Glutamatergic neuron (in vitro differentiated cells): ENCODE results near the gene RPAP2. TPM values are rescaled to one million over a fixed set of nuclear protein-coding genes. Genes with fewer than 3 reads are reported as not detected.

ENCODE experiments used
- DNase-seq: peaks from one replicate; pipeline ENCODE4 v3.0.0; 2022
- H3K27ac Mint-ChIP-seq: one replicate; pipeline ENCODE4 v1.8.0; 2020; ENCODE audit warnings: mild to moderate bottlenecking, mixed read lengths, inconsistent platforms; ENCODE audit not compliant: unreplicated experiment
- H3K27me3 Mint-ChIP-seq: one replicate; pipeline ENCODE4 v1.8.0; 2020; ENCODE audit warnings: mild to moderate bottlenecking, moderate library complexity, mixed read lengths, inconsistent platforms; ENCODE audit not compliant: unreplicated experiment
- H3K36me3 Mint-ChIP-seq: one replicate; pipeline ENCODE4 v1.8.0; 2020; ENCODE audit warnings: mild to moderate bottlenecking, mixed read lengths, inconsistent platforms; ENCODE audit not compliant: unreplicated experiment
- H3K4me1 Mint-ChIP-seq: one replicate; pipeline ENCODE4 v1.8.0; 2020; ENCODE audit warnings: mild to moderate bottlenecking, low read depth, mixed read lengths, inconsistent platforms; ENCODE audit not compliant: unreplicated experiment
- H3K4me3 Mint-ChIP-seq: one replicate; pipeline ENCODE4 v1.8.0; 2020; ENCODE audit warnings: mild to moderate bottlenecking, mixed read lengths, inconsistent platforms; ENCODE audit not compliant: unreplicated experiment
- H3K9me3 Mint-ChIP-seq: one replicate; pipeline ENCODE4 v1.8.0; 2020; ENCODE audit warnings: mild to moderate bottlenecking, moderate library complexity, mixed read lengths, inconsistent platforms; ENCODE audit not compliant: unreplicated experiment
- CTCF ChIP-seq: fragments of 200-600 bp; sonication (generic); IDR thresholded peaks from one replicate; pipeline ENCODE4 v1.5.0; 2021; ENCODE audit not compliant: partially characterized antibody, unreplicated experiment
- total RNA-seq: library from RNA; stranded (reverse); fragmentation: NEBNext Ultra II Directional; extraction: Animal tissue kit (Norgen Biotek cat#: 25700); gene quantifications from one replicate; pipeline ENCODE4 v1.2.1, GENCODE V29; 2021; ENCODE audit not compliant: unreplicated experiment

Gene RPAP2
- total RNA-seq, 1 donor from 2014 or later, result 26.4 TPM

DNA sequence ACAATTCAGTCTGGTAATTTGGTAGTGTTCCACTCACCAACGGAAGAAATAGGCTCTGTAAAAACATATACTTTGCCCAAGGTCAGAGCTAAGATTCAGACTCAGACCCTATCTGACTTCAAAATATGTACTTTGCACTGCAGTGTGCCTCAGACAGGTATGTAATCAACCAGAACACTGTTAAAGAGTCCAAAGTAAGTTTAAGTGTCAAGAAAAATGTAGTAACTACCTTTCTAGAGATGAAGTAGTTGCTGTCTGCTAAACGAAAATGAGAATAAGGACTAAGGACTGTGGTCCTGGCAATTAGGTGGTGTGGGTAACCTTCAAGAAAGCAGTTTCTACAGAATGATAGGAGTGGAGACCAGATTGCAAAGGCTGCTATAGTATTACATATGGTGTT lies 61.1 kb downstream of the RPAP2 start:
- TF ChIP-seq CTCF, result no peak
- H3K4me3 Mint-ChIP-seq, result no peak overlapping the region
- no peak for DNase-seq

GRCh38 chr1:92362970-92363369 lies 64.1 kb downstream of the RPAP2 start:
- Mint-ChIP-seq H3K4me1 (no peaks in the 10 kb centered on the region), H3K9me3 (no peaks in the 10 kb centered on the region), H3K27me3 (no peaks in the 10 kb centered on the region), H3K36me3 (peaks cover 4% of the 10 kb centered on the region), H3K27ac (no peak overlapping the region), H3K4me3 (no peak overlapping the region)
- no peak for TF ChIP-seq CTCF
- DNase-seq, result no peak

More for the DNA sequence above, 61.1 kb downstream of the RPAP2 start:
- no peaks in the 10 kb centered on the region for H3K4me1 Mint-ChIP-seq
- H3K9me3 Mint-ChIP-seq, result no peaks in the 10 kb centered on the region
- no peaks in the 10 kb centered on the region for H3K27me3 Mint-ChIP-seq
- no peak overlapping the region for H3K27ac Mint-ChIP-seq
- peaks cover 4% of the 10 kb centered on the region for H3K36me3 Mint-ChIP-seq

GRCh38 chr1:92363401-92363800 lies 64.5 kb downstream of the RPAP2 start:
- no peaks in the 10 kb centered on the region for H3K9me3 Mint-ChIP-seq
- H3K4me3 Mint-ChIP-seq, result no peak overlapping the region
- H3K4me1 Mint-ChIP-seq, result no peaks in the 10 kb centered on the region
- TF ChIP-seq CTCF, result no peak
- H3K27me3 Mint-ChIP-seq, result no peaks in the 10 kb centered on the region
- no peak for DNase-seq
- H3K36me3 Mint-ChIP-seq, result no peaks in the 10 kb centered on the region
- no peak overlapping the region for H3K27ac Mint-ChIP-seq

GRCh38 chr1:92365378-92366039 lies 66.7 kb downstream of the RPAP2 start:
- Mint-ChIP-seq H3K4me1 (no peaks in the 10 kb centered on the region), H3K27ac (no peak overlapping the region), H3K27me3 (no peaks in the 10 kb centered on the region), H3K4me3 (no peak overlapping the region), H3K36me3 (no peaks in the 10 kb centered on the region), H3K9me3 (no peaks in the 10 kb centered on the region)
- DNase-seq, result no peak
- TF ChIP-seq CTCF, result no peak

DNA sequence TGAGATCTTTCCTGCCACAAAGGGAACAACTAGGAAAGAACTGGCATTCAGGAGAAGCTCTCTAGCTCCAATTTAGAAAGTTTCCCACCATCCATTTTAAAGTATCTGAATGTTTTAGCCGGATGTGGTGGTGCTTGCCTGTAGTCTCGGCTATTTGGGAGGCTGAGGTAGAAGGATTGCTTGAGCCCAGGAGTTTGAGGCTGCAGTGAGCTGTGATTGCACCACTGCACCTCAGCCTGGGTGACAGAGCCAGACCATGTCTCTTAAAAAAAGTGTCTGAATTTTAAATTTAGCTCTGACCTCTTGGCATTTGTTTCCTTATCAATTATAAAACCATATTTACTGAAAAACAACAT lies 67.2 kb downstream of the RPAP2 start:
- Mint-ChIP-seq H3K4me3 (no peak overlapping the region), H3K9me3 (no peaks in the 10 kb centered on the region), H3K4me1 (no peaks in the 10 kb centered on the region), H3K27ac (no peak overlapping the region), H3K27me3 (no peaks in the 10 kb centered on the region), H3K36me3 (no peaks in the 10 kb centered on the region)
- no peak for DNase-seq
- TF ChIP-seq CTCF, result no peak
